Measurements from ENCODE around the gene CD160. TPM values are rescaled to one million over a fixed set of nuclear protein-coding genes. Genes with fewer than 3 reads are reported as not detected.
"Not testable (repeated sequence)": the region's sequence is repeated elsewhere in the genome, so short reads cannot be mapped to it uniquely, and the experiment has no call there.

Gene CD160
- total RNA-seq, 1 donor = 9.0 TPM

DNA sequence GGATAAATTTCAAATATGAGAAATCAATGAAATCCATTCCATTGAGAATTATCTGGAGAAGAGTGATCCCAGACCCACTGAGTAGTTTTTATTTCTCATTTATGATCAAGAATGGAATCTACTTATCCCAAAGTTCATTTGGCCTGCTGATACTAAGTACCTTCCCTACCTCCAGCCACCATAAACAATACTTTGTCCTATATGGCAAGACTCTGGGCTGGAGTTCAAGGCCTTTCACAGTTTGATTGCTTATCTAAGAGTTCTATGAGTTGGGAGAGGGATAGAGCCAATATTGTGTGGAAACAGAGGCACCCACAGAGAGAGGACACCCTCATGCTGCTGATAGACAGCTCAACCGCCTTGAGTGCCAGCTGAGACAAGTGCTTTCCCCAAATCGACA is 17.2 kb upstream of the CD160 start:
- H3K9me3 ChIP-seq (ENCODE audit: low read depth, low read length) = no peaks in the 10 kb centered on the region
- H3K4me1 ChIP-seq (ENCODE audit: insufficient read depth, low read length) = no peaks in the 10 kb centered on the region
- no peak overlapping the region for H3K4me3 ChIP-seq (ENCODE audit: low read length)
- no peaks in the 10 kb centered on the region for H3K27me3 ChIP-seq (ENCODE audit: insufficient read depth, low read length)

DNA sequence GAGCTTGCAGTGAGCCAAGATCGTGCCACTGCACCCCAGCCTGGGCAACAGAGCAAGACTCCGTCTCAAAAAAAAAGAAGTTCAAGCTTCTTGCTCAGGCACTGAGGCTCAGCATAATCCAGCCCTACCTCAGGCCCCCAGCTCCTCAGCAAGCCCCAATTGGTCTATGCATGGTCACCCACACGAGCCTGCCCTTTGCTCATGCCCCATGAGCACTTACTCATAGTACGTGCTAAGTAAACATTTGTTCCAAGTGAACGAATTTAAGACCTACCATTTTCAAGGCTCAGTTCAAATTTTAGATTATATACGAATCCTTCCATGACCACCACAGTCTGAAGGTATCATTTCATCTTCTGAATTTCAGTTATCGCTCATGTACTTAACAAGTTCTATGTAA is 16.5 kb upstream of the CD160 start:
- no peaks in the 10 kb centered on the region for H3K9me3 ChIP-seq (ENCODE audit: low read depth, low read length)
- no peaks in the 10 kb centered on the region for H3K4me1 ChIP-seq (ENCODE audit: insufficient read depth, low read length)
- H3K4me3 ChIP-seq (ENCODE audit: low read length) = no peak overlapping the region
- H3K27me3 ChIP-seq (ENCODE audit: insufficient read depth, low read length) = no peaks in the 10 kb centered on the region

- H3K27me3 ChIP-seq (ENCODE audit: insufficient read depth, low read length) = no peaks in the 10 kb centered on the region
- no peak overlapping the region for H3K4me3 ChIP-seq (ENCODE audit: low read length)
- no peaks in the 10 kb centered on the region for H3K9me3 ChIP-seq (ENCODE audit: low read depth, low read length)
- no peaks in the 10 kb centered on the region for H3K4me1 ChIP-seq (ENCODE audit: insufficient read depth, low read length)
Observed at GRCh38 chr1:145705622-145706021, 13.7 kb upstream of the CD160 start.

GRCh38 chr1:145706086-145706664 is 13.1 kb upstream of the CD160 start:
- Histone ChIP-seq H3K4me1 (ENCODE audit: insufficient read depth, low read length) (no peaks in the 10 kb centered on the region), H3K9me3 (ENCODE audit: low read depth, low read length) (no peaks in the 10 kb centered on the region), H3K27me3 (ENCODE audit: insufficient read depth, low read length) (no peaks in the 10 kb centered on the region), H3K4me3 (ENCODE audit: low read length) (no peak overlapping the region)

DNA sequence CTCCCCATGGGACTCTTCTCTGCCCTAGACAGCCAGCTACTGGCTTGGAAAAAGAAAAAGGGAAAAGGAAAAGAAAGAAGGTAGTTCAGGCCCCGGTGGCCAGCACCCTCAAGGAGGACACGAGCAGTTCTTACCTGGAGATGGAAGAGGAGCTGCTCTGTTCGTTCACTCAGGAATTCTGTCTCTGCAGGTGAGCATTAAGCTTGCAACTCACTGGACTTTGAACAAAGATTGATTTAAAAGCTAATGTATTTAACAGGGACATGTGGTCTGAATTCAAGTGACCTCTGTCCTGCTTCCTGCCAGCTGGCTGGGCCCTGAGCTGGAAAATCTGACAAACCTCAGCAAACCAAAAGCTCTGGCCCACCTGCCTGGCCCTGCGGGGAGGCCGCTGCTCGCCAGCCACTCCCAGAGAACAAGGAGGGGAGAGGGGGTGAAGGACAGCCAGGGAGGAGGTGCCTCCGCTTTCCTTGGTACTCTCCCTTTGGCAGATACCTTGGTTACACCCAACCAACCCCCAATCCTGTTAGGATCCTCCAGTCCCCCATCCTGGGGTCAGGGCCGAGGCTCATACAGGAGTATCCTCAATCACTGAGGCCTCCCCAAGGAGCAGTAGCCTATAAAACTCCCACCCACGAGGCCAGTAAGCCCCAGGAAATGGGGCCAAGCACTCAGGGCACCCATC is 12.0 kb upstream of the CD160 start, which contains the start of gene PDZK1:
TSS of gene PDZK1 (minus strand) at position 186 of the 685 bp plus-strand sequence. CDS start 19,347 bp downstream, outside the sequence.
- no peaks in the 10 kb centered on the region for H3K27me3 ChIP-seq (ENCODE audit: insufficient read depth, low read length)
- H3K4me3 ChIP-seq (ENCODE audit: low read length) = no peak within 1 kb of the TSS
- H3K9me3 ChIP-seq (ENCODE audit: low read depth, low read length) = no peaks in the 10 kb centered on the region
- H3K4me1 ChIP-seq (ENCODE audit: insufficient read depth, low read length) = no peaks in the 10 kb centered on the region

DNA sequence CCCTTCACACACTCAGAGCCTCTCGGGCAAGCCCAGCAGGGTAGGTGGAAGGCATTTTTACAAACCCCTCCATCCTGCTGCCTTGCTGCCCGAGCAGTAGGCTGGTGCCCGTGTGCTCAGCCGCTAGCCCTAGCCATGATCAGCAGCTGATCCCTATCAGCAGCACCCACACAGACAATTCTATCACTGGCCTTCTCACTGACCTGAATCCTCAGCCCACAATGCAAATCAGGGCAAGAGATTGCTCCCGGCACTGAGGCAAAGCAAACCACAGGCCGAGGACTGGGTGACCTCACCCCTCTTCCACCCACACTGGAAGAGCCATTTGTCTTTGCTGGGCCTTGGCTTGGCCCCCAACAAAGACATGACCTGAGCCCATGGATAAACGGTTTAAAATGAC is 11.2 kb upstream of the CD160 start:
- H3K4me1 ChIP-seq (ENCODE audit: insufficient read depth, low read length) = no peaks in the 10 kb centered on the region
- H3K9me3 ChIP-seq (ENCODE audit: low read depth, low read length) = no peaks in the 10 kb centered on the region
- no peak overlapping the region for H3K4me3 ChIP-seq (ENCODE audit: low read length)
- H3K27me3 ChIP-seq (ENCODE audit: insufficient read depth, low read length) = no peaks in the 10 kb centered on the region

- H3K27me3 ChIP-seq (ENCODE audit: insufficient read depth, low read length) = no peaks in the 10 kb centered on the region
- no peaks in the 10 kb centered on the region for H3K9me3 ChIP-seq (ENCODE audit: low read depth, low read length)
- no peak overlapping the region for H3K4me3 ChIP-seq (ENCODE audit: low read length)
- no peaks in the 10 kb centered on the region for H3K4me1 ChIP-seq (ENCODE audit: insufficient read depth, low read length)
Observed at GRCh38 chr1:145710291-145711027, 8.8 kb upstream of the CD160 start.

DNA sequence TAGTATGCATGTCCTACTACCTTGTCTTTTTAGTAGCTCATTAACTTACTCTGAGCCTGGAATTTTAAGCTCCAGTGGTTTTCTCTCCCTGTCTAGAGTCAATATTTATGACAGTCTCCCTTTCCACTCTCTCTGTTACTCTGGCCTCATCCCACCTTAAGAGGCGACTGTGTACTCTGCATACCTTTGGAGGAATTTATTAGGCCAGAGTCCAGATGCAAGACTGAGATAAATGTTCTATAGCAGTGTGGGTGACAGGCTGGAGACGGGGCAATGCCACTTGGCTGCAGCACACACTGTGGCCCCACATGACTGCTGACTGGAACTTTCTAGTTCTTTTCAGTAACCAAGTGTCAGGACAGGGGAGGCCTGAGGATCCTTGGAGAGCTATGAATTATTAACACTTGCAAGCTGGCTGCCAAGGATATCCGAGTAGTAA is 8.1 kb upstream of the CD160 start:
- no peak overlapping the region for H3K4me3 ChIP-seq (ENCODE audit: low read length)
- no peaks in the 10 kb centered on the region for H3K9me3 ChIP-seq (ENCODE audit: low read depth, low read length)
- H3K27me3 ChIP-seq (ENCODE audit: insufficient read depth, low read length) = no peaks in the 10 kb centered on the region
- peaks cover 1% of the 10 kb centered on the region for H3K4me1 ChIP-seq (ENCODE audit: insufficient read depth, low read length)

GRCh38 chr1:145714524-145715111 is 4.7 kb upstream of the CD160 start:
- H3K9me3 ChIP-seq (ENCODE audit: low read depth, low read length) = no peaks in the 10 kb centered on the region
- no peak overlapping the region for H3K4me3 ChIP-seq (ENCODE audit: low read length)
- no peaks in the 10 kb centered on the region for H3K27me3 ChIP-seq (ENCODE audit: insufficient read depth, low read length)
- H3K4me1 ChIP-seq (ENCODE audit: insufficient read depth, low read length) = peaks cover 18% of the 10 kb centered on the region

DNA sequence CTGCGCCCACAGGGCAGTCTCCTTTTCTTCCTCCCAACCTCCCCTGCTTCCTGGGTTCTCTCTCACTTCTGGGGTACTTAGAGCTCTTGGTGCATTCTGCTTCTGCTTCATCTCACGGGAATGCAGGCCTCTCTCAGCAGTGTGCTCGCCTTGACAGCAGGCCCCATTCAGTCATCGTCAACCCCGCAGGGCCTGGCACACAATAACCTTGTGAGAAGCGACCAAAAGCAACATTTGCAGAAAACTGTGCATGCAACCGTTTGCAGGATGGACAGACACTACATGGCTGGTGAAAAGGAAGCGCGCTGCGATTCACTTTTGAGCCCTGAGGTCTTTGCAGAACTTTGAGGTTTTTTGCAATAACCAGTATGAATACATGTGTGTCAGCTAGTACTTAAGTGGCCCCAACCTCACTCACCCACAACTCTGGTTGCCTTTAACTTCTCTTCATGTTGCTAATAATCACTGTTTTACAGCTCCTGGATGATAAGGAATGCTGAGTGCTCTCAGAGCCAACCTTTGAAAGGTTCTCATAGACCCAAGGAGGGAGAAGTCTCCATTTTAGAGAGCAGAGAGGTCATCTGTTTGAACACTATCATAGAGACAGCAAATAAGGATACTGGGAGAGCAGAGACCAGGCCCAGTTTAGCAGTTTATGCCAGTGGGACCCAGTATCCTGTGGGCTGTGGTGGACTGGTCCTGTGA is 2.5 kb upstream of the CD160 start:
- Histone ChIP-seq H3K9me3 (ENCODE audit: low read depth, low read length) (no peaks in the 10 kb centered on the region), H3K4me1 (ENCODE audit: insufficient read depth, low read length) (peaks cover 33% of the 10 kb centered on the region), H3K4me3 (ENCODE audit: low read length) (no peak overlapping the region), H3K27me3 (ENCODE audit: insufficient read depth, low read length) (peaks cover 5% of the 10 kb centered on the region)

GRCh38 chr1:145717833-145718232 is 1.5 kb upstream of the CD160 start:
- no peaks in the 10 kb centered on the region for H3K9me3 ChIP-seq (ENCODE audit: low read depth, low read length)
- peaks cover 33% of the 10 kb centered on the region for H3K4me1 ChIP-seq (ENCODE audit: insufficient read depth, low read length)
- no peak overlapping the region for H3K4me3 ChIP-seq (ENCODE audit: low read length)
- H3K27me3 ChIP-seq (ENCODE audit: insufficient read depth, low read length) = peaks cover 8% of the 10 kb centered on the region

GRCh38 chr1:145718465-145718864 is 834 bp upstream of the CD160 start:
- H3K27me3 ChIP-seq (ENCODE audit: insufficient read depth, low read length); H3K9me3 ChIP-seq (ENCODE audit: low read depth, low read length); H3K4me3 ChIP-seq (ENCODE audit: low read length): not testable (repeated sequence)
- H3K4me1 ChIP-seq (ENCODE audit: insufficient read depth, low read length) = peaks cover 33% of the 10 kb centered on the region

DNA sequence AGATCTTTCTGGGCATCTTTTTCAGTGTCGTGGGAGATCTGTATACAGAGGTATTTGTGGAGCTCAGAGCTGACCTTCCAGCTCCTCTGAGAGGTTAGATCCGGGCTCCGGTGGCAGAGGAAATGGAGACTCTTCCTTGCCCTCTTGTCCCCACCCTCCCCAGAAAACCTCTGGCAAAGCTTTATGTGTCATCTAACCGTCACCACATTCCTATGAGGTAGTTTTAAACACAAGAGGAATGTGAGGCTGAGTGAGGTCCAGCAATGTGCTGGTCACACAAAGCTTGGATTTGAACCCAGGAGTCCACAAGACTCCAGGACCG is 1.2 kb downstream of the CD160 start:
- peaks cover 8% of the 10 kb centered on the region for H3K27me3 ChIP-seq (ENCODE audit: insufficient read depth, low read length)
- peaks cover 33% of the 10 kb centered on the region for H3K4me1 ChIP-seq (ENCODE audit: insufficient read depth, low read length)
- H3K4me3 ChIP-seq (ENCODE audit: low read length) = peak overlapping the region; percentile 10
- H3K9me3 ChIP-seq (ENCODE audit: low read depth, low read length) = no peaks in the 10 kb centered on the region

DNA sequence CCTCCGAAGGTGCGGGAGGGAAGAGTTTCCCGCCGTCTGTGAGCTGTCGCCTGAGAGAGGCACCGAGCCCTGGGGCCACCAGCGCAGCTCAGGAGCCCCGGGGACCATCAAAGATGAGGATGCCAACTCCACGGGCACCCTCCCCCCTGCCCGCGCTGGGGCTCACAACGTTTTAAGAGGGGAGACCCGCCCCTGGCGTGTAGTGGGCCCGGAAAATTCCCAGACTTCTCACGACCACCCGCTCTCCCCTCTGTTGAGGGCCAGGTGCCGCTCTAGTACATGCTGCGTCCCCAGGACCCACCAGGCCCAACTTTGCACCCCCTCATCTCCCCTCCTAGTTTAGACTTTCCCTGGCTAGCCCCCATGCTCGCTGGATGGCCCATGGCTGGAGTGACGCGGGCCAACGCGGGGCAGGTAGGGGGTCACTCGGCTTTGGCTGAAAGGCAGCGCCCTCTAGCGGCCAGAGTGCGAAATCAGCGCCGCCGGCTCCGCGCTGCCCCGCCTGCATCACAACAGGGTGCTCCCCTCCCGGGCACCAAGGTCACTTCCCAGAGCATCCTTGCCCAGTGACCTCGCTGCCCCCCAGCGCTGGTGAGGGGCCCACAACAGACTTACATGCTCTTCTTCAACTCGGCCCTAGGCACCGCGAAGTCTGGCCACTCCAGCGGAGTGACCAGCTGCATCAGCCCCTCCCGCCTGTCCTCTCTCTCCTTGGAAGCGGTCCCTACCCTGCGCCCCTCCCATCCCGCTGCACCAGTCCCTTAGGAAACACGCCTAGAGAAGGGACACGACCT is 1.8 kb downstream of the CD160 start:
- H3K4me1 ChIP-seq (ENCODE audit: insufficient read depth, low read length) = peaks cover 33% of the 10 kb centered on the region
- H3K27me3 ChIP-seq (ENCODE audit: insufficient read depth, low read length) = peaks cover 8% of the 10 kb centered on the region
- H3K4me3 ChIP-seq (ENCODE audit: low read length) = peak overlapping the region; percentile 15
- no peaks in the 10 kb centered on the region for H3K9me3 ChIP-seq (ENCODE audit: low read depth, low read length)
